Ureter (tissue), 1 donor: ENCODE results near the gene TCHH. TPM values are rescaled to one million over a fixed set of nuclear protein-coding genes. Genes with fewer than 3 reads are reported as not detected.
"Not testable (repeated sequence)": the region's sequence is repeated elsewhere in the genome, so short reads cannot be mapped to it uniquely, and the experiment has no call there.

Experiments used
- DNase-seq: peaks from one replicate; pipeline ENCODE4 v3.0.0-alpha.2; 2020; ENCODE audit warnings: low spot score
- total RNA-seq: library from RNA; stranded (reverse); gene quantifications from one replicate; pipeline ENCODE4 v1.2.4, GENCODE V29; 2023
- donor health status: DM: yes; HTN: yes; CAD: no.

TCHH gene, protein sequence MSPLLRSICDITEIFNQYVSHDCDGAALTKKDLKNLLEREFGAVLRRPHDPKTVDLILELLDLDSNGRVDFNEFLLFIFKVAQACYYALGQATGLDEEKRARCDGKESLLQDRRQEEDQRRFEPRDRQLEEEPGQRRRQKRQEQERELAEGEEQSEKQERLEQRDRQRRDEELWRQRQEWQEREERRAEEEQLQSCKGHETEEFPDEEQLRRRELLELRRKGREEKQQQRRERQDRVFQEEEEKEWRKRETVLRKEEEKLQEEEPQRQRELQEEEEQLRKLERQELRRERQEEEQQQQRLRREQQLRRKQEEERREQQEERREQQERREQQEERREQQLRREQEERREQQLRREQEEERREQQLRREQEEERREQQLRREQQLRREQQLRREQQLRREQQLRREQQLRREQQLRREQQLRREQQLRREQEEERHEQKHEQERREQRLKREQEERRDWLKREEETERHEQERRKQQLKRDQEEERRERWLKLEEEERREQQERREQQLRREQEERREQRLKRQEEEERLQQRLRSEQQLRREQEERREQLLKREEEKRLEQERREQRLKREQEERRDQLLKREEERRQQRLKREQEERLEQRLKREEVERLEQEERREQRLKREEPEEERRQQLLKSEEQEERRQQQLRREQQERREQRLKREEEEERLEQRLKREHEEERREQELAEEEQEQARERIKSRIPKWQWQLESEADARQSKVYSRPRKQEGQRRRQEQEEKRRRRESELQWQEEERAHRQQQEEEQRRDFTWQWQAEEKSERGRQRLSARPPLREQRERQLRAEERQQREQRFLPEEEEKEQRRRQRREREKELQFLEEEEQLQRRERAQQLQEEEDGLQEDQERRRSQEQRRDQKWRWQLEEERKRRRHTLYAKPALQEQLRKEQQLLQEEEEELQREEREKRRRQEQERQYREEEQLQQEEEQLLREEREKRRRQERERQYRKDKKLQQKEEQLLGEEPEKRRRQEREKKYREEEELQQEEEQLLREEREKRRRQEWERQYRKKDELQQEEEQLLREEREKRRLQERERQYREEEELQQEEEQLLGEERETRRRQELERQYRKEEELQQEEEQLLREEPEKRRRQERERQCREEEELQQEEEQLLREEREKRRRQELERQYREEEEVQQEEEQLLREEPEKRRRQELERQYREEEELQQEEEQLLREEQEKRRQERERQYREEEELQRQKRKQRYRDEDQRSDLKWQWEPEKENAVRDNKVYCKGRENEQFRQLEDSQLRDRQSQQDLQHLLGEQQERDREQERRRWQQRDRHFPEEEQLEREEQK (N-terminal part only)
- total RNA-seq = not detected

DNA sequence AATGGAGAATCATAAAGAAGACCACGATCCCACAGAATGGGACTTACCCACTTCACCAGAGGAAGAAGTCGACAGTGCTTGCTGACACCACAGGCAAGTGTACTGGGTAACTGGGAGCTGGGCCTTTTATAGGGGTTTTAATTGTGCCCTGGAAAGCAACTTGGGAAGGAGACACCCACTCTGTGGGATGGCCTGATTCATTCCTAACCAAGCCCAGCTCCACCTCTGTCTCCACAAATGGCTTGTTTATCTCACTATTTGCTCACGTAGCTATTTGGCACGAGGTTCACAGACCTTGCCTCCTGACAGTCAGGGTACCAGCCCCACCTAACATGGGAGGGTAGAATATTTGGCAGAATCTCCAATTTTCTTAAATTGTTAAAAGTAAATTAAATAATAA is at the start of gene TCHH:
TSS of gene TCHH (minus strand) at position 101 of the 400 bp plus-strand sequence. CDS start 1,364 bp downstream, outside the sequence.
- DNase-seq = no peak

DNA sequence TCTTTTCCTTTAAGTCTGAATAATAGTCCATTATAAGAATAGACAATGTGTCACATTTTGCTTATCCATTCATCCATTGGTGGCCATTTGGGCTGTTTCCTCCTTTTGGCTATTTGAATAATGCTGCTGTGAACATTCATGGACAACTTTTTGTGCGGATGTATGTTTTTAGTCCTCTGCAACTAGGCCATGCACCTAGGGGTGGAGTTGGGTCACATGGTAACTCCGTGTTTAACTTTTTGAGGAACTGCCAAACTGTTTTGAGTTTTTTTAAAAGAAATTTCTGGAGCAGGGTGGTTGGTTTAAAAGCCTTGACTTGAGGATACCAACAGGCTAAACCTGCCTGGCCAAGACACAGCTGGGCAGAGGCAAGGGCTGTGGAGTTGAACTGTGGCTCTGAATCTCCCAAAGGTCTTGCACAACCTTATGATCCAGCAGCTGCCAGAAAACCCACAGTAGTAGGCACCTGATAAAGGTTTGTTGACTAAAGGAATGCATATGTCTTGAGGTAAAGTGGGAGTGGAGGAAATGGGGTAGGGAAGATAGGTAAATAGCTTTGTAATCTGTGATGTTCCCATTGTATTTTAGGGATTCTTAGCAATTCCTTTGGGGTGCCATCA is 49.4 kb upstream of the TCHH start:
- DNase-seq = peak; percentile 52

DNA sequence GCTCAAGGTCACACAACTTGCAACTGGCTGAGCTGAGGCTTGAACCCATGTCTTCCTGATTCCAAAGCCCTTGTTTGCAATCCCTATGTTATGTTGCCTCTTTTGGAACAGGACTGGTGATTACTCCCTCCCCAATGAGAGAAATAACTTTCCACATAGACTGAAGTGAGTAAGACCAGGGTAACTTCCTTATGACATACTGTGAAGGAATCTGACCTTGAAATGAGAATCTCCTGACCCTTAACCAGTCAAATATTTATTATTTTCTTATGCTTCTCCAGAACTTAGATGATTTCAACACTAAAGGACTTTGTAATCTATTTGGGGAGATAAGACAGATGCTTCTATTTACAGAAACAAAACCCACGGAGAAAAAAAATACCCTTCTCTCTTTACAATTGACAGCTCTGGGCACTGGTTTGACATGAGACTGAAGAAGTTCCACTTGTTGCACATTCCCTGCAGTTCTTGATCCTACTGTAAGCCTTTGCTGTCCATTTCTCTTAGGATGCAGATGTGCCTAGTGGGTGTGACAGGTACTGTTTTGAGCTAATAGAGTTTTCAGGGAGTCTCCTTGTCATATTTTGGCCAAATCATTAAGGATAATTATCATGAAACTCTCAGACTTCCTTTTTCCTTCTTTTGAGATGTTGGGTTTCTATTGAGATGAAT is 47.7 kb upstream of the TCHH start:
- DNase-seq = no peak

DNA sequence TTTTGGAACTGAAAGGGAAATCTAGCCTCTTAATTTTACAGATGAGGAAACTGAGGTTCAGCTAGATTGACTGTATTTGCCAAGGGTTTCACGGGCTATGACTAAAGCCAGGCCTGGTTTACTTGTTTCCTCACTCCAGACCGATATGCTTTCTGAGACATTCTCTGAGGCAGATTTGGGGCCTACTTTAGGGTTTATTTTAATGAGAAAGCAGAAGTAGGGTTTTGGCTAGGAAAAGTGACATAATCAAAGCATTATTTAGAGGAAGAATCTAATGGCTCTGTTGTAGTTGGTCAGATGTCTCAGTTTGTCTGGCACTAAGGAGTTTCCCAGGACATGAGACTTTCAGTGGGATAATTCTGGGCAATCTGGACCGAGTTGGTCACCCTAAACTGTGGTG is 45.3 kb upstream of the TCHH start:
- no peak for DNase-seq

DNA sequence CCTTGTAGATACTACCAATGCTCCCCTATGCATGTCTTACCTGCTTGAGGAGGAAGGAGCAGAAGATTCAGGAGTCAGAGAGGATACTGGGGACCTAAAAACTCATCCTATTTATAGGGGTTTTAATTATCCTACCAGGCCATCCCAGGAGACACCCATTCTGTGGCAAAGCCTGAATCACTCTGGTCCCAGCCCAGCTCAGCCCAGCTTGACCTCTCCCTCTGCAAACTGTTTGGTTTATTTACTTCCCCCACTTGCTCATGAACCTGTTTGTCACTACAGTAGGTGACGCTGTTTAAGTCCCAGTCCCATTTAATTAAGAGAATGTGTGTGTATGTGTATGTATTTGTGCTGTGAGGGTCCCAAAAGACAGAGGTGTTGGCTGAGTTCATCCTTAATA is 43.9 kb upstream of the TCHH start, which contains the start of gene RPTN:
TSS of gene RPTN (minus strand) at position 85 of the 400 bp plus-strand sequence. CDS start 1,339 bp downstream, outside the sequence.
- no peak for DNase-seq

DNA sequence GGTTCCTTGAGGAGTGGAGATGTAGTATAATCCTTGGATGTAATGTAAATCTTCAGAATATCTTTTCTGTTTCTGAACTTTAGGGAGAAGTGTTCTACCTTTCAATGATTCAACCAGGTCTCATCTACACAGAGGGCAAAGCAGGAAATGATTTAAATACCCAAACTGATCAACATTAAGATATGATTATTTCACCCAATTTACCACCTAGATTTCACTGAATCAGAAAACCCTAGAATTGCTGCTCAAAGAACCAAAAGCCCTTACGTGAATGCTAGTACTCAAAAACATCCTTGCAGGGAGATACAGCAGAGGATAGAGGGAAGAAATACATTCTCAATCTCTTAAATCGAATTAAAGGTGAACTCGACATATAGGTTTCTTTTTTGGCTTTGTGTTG is 38.8 kb upstream of the TCHH start:
- DNase-seq = no peak

DNA sequence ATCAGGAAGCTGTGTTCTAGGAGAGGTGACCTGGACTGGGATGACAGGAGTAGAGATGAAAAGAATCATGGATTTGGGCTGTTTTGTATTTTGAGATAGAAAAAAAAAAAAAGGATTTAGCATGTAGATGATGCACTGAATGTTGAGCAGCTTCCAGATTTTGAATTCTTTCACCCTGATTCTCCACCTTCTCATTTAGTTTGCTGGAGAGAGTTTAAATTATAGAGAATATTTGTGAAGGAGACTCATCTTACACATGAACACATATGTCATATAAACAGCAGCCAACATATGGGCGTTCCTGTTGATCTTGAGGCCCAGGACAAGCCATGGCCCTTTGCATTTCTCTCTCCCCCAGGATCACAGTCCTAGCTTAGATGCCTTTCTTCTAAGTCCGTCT is 36.4 kb upstream of the TCHH start:
- no peak for DNase-seq

DNA sequence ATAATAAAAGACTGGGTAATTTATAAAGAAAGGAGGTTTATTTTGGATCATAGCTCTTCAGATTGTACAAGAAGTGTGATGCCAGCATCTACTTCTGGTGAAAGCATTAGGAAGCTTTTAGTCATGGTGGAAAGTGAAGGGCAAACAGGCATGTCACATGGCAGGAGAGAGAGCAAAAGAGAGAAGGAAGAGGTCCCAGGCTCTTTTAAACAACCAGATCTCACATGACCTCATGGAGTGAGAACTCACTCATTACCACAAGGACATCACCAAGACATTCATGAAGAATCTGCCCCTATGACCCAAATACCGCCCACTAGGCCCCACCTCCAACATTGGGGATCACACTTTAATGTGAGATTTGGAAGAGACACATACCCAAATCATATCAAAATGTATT is 33.7 kb upstream of the TCHH start:
- DNase-seq = no peak

DNA sequence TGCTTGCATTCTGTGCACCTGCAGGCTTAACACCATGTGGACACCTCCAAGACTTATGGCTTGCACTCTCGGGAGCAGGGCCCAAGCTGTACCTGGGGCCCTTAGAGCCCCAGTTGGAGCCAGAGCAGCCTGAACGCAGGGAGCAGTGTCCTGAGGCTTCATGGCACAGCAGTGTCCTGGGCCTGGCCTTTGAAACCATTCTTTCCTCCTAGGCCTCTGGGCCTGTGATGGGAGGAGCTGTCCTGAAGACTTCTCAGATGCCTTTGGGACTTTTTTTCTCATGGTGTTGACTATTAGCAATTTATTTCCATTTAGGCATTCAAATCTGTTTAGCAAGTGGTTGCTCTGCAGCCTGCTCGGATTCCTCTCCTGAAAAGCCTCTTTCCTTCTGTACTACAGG is 32.8 kb upstream of the TCHH start:
- no peak for DNase-seq

DNA sequence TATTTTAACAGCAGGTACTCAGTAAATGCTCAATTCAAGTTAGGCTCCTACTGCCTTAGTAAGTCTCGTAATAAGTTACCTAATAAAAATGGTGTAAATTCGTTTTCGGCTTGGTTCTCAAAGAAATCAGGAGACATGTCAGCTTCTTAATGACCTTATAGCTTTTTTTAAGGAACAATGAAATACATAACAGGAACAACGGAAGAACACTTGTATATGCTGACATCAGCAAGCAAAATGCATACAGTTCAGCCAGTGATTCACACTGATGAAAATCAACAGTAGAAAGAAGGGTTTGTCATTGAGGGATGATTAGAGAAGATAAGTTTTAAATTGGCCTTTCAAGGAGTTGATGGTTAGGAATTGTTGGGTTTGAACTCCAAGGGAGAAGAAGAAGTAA is 30.5 kb upstream of the TCHH start:
- no peak for DNase-seq

DNA sequence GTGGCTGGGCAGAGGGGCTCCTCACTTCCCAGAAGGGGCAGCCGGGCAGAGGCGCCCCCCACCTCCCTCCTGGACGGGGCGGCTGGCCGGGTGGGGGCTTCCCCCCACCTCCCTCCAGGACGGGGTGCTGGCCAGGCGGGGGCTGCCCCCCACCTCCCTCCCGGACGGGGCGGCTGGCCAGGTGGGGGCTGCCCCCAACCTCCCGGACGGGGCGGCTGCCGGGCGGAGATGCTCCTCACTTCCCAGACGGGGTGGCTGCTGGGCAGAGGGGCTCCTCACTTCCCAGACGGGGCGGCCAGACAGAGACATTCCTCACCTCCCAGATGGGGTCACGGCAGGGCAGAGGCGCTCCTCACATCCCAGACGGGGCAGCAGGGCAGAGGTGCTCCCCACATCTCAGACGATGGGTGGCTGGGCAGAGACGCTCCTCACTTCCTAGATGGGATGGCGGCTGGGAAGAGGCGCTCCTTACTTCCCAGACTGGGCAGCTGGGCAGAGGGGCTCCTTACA is 29.5 kb upstream of the TCHH start:
- not testable (repeated sequence) for DNase-seq

DNA sequence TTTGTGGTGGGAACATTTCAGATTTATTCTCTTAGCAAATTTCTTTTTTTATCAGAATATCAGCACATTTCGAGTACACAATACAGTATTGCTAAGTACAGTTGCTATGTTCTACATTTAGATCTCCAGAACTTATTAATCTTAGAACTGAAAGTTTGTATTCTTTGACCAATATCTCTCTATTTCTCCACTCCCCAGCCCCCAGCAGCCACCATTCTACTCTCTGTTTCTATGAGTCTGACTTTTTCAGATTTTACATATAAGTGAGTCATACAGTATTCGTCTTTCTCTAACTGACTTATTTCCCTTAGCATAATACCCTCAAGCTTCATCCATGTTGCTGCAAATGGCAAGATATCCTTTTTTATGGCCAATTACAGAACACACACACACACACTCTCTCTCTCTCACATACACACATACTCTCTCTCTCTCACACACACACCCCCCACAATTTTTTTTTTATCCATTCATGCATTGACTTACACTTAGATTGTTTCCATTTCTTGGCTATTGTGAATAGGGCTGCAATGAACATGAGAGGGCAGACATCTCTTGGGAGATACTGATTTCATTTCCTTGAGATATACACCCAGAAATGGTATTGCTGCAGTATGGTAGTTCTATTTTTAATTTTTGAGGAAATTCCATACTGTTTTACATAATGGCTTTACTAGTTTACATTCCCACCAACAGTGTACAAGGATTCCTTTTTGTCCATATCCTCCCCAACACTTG is 28.1 kb upstream of the TCHH start:
- DNase-seq = no peak

DNA sequence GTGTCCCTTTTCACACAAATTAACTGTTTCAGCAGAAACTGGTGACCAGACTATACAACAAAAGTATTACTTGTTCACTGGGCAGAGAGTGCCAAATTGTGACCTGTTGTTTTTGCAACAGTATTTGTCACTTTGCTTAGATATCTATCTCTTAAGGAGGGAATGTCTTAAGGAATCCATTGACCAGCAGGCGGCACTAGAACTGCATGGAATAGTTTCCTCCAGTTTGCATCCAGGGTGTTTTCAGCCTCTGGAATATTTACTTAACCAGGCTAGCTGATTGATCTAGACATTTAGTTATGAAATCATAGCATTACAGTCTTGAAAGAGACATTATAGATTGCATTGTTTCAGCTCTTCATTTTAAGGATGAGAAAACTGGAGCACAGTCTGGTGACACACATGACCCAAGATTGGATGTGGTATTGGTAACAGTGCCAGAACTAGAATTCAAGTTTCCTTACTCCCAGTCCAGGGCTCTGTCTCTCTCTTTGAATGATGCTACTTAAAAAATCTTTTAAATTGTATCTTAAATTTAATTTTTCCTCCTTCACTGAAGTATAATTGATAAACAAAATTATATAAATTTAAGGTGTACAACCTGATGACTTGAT is 26.8 kb upstream of the TCHH start:
- DNase-seq = peak; percentile 67

DNA sequence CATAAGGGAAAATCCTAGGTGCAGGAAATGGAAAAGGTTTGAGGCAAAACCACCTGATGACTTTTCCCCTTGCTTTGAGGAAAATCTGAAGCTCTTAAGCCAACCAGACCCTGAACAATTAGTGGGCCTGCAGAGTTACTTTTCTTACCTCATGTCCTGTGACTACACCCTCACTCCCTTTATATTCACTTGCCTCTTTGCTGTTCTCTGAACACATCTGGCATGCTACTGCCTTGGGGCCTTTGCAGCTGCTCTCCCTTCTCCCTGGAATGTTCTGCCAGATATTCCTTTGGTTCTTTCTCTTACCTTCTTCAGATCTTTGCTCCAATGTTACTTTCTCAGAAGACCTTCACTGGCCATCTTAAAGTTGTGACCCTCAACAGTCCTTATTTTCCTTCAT is 22.0 kb upstream of the TCHH start:
- DNase-seq = no peak

DNA sequence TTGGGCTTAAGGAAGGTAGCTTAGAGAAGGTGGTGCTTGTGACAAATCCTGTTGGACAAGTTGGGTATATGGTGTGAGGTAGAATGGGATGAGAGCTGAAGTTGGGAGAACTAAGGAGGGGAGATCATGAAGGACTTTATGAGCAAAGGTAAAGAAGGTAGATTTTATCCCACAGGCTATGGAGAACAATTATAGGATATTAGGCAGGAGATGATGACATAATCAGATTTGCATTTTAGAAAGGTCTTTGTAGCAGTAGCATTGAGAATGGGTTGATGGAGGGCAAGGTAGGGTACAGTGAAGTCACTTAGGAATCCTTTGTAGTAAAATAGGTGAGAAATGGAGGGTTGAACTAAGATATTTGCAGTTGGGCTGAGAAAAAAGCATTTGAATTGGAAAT is 14.9 kb upstream of the TCHH start:
- DNase-seq = no peak

DNA sequence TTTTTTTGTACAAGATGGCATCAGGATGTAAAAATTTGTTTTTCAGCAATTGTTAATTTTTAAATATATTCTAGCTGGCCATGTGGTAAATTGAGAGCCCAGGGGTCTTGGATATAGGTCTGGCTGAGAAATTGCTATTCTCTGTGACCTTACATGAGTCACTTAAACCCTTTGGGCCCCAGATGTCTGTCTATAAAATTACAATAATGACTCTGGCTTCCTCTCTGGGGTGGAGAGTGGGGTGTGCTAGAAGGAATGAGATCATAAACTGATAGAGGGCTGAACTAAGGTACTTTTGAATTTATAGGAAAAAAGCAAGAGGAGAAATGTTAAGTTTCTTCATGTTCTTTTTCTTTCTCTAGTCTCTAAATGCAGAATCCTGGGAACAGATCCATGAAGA is 12.4 kb upstream of the TCHH start:
- DNase-seq = no peak

DNA sequence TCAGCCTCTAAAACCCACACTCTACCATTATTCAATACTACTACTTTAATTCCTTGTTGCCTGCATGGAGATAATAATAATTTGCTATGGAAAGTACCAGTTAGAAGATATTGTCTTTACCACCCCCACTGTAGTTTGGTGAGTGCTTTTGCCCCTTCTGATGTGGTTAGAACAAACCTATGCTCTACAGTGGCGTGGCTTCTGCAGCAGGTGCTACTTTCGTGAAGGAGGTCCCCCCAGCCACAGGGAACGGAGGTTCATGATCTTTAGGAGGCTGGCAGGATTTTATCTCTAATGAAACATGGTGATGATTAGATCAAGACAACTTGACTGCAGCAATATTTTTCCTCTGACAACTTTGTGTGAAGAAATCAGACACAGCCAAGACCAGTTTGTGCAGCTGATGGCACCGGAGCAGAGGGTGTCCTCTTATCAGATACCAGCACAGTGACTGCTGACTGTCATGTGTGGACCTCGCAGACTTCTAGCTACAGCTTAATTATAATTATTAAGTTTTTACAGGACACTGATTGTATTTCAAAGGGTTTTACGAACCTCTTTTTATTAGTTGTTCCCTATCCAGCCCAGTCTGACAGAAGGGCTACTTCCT is 10.7 kb upstream of the TCHH start:
- no peak for DNase-seq

DNA sequence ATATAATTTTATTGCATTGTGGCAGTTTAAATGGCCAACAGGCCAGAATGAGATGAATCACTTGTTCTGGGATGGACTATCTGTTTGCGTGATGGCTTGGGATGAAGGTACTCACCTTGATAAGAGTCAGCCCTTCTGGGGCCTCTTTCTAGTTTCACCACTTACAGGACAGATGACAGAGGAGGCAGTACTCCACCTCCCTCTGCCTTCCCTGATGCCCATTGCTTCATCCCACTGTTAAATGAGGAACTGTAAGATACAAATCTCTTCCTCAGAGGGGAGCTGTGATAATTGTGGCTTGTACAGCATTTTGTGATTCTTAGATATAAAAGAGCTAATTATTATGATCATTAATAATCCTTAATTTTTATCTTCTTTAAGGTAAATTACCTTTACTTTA is 3.7 kb upstream of the TCHH start:
- no peak for DNase-seq

DNA sequence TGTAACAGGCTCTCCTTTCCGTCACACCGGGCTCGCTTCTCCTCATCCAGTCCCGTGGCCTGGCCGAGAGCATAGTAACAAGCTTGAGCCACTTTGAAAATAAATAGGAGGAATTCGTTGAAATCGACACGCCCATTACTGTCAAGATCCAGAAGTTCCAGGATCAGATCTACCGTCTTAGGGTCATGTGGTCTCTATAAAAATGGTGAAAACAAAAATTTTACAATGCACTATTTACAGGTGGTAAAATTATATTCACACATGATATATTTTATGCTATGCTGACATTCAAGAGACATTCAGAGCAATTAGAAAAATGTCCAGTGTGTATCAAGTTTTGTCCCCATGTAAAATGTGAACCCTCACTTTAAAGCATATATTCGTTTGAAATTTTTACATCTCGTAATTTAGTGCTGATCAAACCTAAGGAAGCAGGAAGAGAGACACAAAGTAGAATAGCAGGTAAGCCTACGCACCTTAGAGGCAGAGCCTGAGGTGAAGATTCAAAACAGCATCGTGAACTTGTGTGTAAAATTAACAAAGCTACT is 2.3 kb downstream of the TCHH start:
- DNase-seq = no peak
